H9 (cell line): ENCODE data around the gene CLMN. TPM values are rescaled to one million over a fixed set of nuclear protein-coding genes. Genes with fewer than 3 reads are reported as not detected.

ENCODE experiments used
- DNase-seq: peaks from one replicate; pipeline ENCODE4 v3.0.0-alpha.2; 2017
- H2AFZ ChIP-seq: one replicate; pipeline ENCODE4 v1.6.1; 2013; ENCODE audit warnings: mild to moderate bottlenecking, low read length, control low read depth, moderate library complexity
- H2AK5ac ChIP-seq: 2 replicates; pipeline ENCODE4 v1.6.1; 2013; ENCODE audit warnings: low read length, control low read depth, mixed read lengths; ENCODE audit not compliant: insufficient read length
- H2BK120ac ChIP-seq: one replicate; pipeline ENCODE4 v1.6.1; 2013; ENCODE audit warnings: low read depth, mild to moderate bottlenecking, low read length, control low read depth, inconsistent platforms; ENCODE audit not compliant: poor library complexity, severe bottlenecking
- H2BK12ac ChIP-seq: 2 replicates; pipeline ENCODE4 v1.6.1; 2013; ENCODE audit warnings: low read length, control low read depth, mixed read lengths, low read depth; ENCODE audit not compliant: insufficient read length
- H2BK15ac ChIP-seq: 2 replicates; pipeline ENCODE4 v1.6.1; 2013; ENCODE audit warnings: low read depth, low read length, control low read depth
- H2BK20ac ChIP-seq: one replicate; pipeline ENCODE4 v1.6.1; 2013; ENCODE audit warnings: low read depth, mild to moderate bottlenecking, low read length, control low read depth, inconsistent platforms; ENCODE audit not compliant: poor library complexity, severe bottlenecking
- H2BK5ac ChIP-seq: 2 replicates; pipeline ENCODE4 v1.6.1; 2013; ENCODE audit warnings: low read length, control low read depth, mixed read lengths; ENCODE audit not compliant: insufficient read length
- H3K14ac ChIP-seq: 2 replicates; pipeline ENCODE4 v1.6.1; 2013; ENCODE audit warnings: low read length, control low read depth; ENCODE audit not compliant: insufficient read depth
- H3K18ac ChIP-seq: 2 replicates; pipeline ENCODE4 v1.6.1; 2013; ENCODE audit warnings: low read depth, mild to moderate bottlenecking, mixed read lengths, low read length, control low read depth; ENCODE audit not compliant: insufficient read length
- H3K23ac ChIP-seq: 2 replicates; pipeline ENCODE4 v1.6.1; 2013; ENCODE audit warnings: low read length, control low read depth, mixed read lengths, low read depth; ENCODE audit not compliant: insufficient read length
- H3K23me2 ChIP-seq: 2 replicates; pipeline ENCODE4 v1.6.1; 2013; ENCODE audit warnings: low read depth, mild to moderate bottlenecking, mixed read lengths, low read length, control low read depth; ENCODE audit not compliant: insufficient read length, poor library complexity, severe bottlenecking
- H3K27ac ChIP-seq: 2 replicates; pipeline ENCODE4 v1.5.1; 2013; ENCODE audit warnings: low read length, control low read depth, mixed read lengths, low read depth; ENCODE audit not compliant: insufficient read length
- H3K27me3 ChIP-seq: 2 replicates; pipeline ENCODE4 v1.6.1; 2013; ENCODE audit warnings: low read length, control low read depth, inconsistent platforms; ENCODE audit not compliant: insufficient read depth
- H3K4ac ChIP-seq: 2 replicates; pipeline ENCODE4 v1.6.1; 2013; ENCODE audit warnings: low read depth, mild to moderate bottlenecking, control low read depth, inconsistent platforms, low read length, moderate library complexity
- H3K4me1 ChIP-seq: 2 replicates; pipeline ENCODE4 v1.6.1; 2013; ENCODE audit warnings: low read length, control low read depth, inconsistent platforms; ENCODE audit not compliant: insufficient read depth
- H3K4me2 ChIP-seq: 2 replicates; pipeline ENCODE4 v1.6.1; 2013; ENCODE audit warnings: low read length, control low read depth, mixed read lengths; ENCODE audit not compliant: insufficient read length, insufficient read depth
- H3K56ac ChIP-seq: 2 replicates; pipeline ENCODE4 v1.6.1; 2013; ENCODE audit warnings: low read depth, mild to moderate bottlenecking, mixed read lengths, low read length, control low read depth; ENCODE audit not compliant: insufficient read length
- H3K79me1 ChIP-seq: 2 replicates; pipeline ENCODE4 v1.6.1; 2013; ENCODE audit warnings: low read depth, mild to moderate bottlenecking, moderate library complexity, low read length, control low read depth, inconsistent platforms; ENCODE audit not compliant: insufficient read depth, poor library complexity, severe bottlenecking
- H3K79me2 ChIP-seq: 2 replicates; pipeline ENCODE4 v1.6.1; 2013; ENCODE audit warnings: low read length, control low read depth, inconsistent platforms; ENCODE audit not compliant: insufficient read depth
- H3K9ac ChIP-seq: 2 replicates; pipeline ENCODE4 v1.6.1; 2013; ENCODE audit warnings: low read length, control low read depth, mixed read lengths; ENCODE audit not compliant: insufficient read length; ENCODE audit errors: extremely low read depth
- H3K9me3 ChIP-seq: one replicate; pipeline ENCODE4 v1.6.1; 2013; ENCODE audit warnings: low read depth, low read length, inconsistent platforms; ENCODE audit not compliant: control insufficient read depth
- H3T11ph ChIP-seq: one replicate; pipeline ENCODE4 v1.6.1; 2013; ENCODE audit warnings: mild to moderate bottlenecking, low read length, control low read depth, inconsistent platforms
- H4K20me1 ChIP-seq: one replicate; pipeline ENCODE4 v1.6.1; 2013; ENCODE audit not compliant: control insufficient read depth, insufficient read length, insufficient read depth
- H4K5ac ChIP-seq: 2 replicates; pipeline ENCODE4 v1.6.1; 2013; ENCODE audit warnings: low read depth, mild to moderate bottlenecking, mixed read lengths, low read length, control low read depth; ENCODE audit not compliant: insufficient read length
- H4K8ac ChIP-seq: replicated peaks from 2 replicates; pipeline ENCODE4 v1.6.1; 2013; ENCODE audit warnings: low read length, control low read depth, mixed read lengths, low read depth; ENCODE audit not compliant: insufficient read length
- H4K91ac ChIP-seq: 2 replicates; pipeline ENCODE4 v1.6.1; 2013; ENCODE audit warnings: low read depth, mild to moderate bottlenecking, moderate library complexity, mixed read lengths, low read length, control low read depth; ENCODE audit not compliant: insufficient read length
- H3K27ac Mint-ChIP-seq, 3 experiments: 2 replicates in 2 of 3; 3 replicates in 1 of 3; pipeline ENCODE4 v1.8.0; 2020 to 2021; ENCODE audit warnings: mixed read lengths in 3 of 3, mild to moderate bottlenecking in 1 of 3, moderate library complexity in 1 of 3
- H3K27me3 Mint-ChIP-seq: 2 replicates; pipeline ENCODE4 v1.8.0; 2021; ENCODE audit warnings: low read depth, mild to moderate bottlenecking, moderate library complexity, mixed read lengths
- H3K36me3 Mint-ChIP-seq, 3 experiments: 2 replicates in 2 of 3; 3 replicates in 1 of 3; pipeline ENCODE4 v1.8.0; 2020 to 2021; ENCODE audit warnings: low read depth in 3 of 3, mixed read lengths in 3 of 3; ENCODE audit not compliant: insufficient read depth in 1 of 3
- H3K4me1 Mint-ChIP-seq, 2 experiments: 2 replicates each; pipeline ENCODE4 v1.8.0; 2020; ENCODE audit warnings: mixed read lengths in 2 of 2
- H3K4me3 Mint-ChIP-seq, 2 experiments: 2 replicates in 1 of 2; 3 replicates in 1 of 2; pipeline ENCODE4 v1.8.0; 2020 to 2021; ENCODE audit warnings: mild to moderate bottlenecking in 2 of 2, mixed read lengths in 2 of 2, moderate library complexity in 1 of 2
- H3K9me3 Mint-ChIP-seq, 2 experiments: 2 replicates in 1 of 2; 3 replicates in 1 of 2; pipeline ENCODE4 v1.8.0; 2020; ENCODE audit warnings: mild to moderate bottlenecking in 2 of 2, mixed read lengths in 2 of 2, moderate library complexity in 1 of 2
- WGBS: extraction: QIAGEN DNeasy Blood & Tissue Kit; methylation state at CpG from one replicate; pipeline ENCODE4 v1.1.7; 2013; ENCODE audit warnings: missing lambda C conversion rate, low lambda C conversion rate, mixed read lengths; ENCODE audit not compliant: insufficient read length; ENCODE audit errors: extremely low coverage; 5-methylcytosine and 5-hydroxymethylcytosine counted together
- total RNA-seq: library from RNA; stranded (reverse); gene quantifications from 2 replicates; pipeline ENCODE4 v1.2.1, GENCODE V29; 2021
- TF ChIP-seq, protein P1 (sequence below): fragments of 200-600 bp; sonication (generic); conservative IDR thresholded peaks from 3 replicates; pipeline ENCODE4 v1.8.0; 2021; ENCODE audit warnings: antibody characterized with exemption, mild to moderate bottlenecking

CLMN gene
- total RNA-seq, 1 experiment from 2014 or later, result 7.6 TPM

DNA sequence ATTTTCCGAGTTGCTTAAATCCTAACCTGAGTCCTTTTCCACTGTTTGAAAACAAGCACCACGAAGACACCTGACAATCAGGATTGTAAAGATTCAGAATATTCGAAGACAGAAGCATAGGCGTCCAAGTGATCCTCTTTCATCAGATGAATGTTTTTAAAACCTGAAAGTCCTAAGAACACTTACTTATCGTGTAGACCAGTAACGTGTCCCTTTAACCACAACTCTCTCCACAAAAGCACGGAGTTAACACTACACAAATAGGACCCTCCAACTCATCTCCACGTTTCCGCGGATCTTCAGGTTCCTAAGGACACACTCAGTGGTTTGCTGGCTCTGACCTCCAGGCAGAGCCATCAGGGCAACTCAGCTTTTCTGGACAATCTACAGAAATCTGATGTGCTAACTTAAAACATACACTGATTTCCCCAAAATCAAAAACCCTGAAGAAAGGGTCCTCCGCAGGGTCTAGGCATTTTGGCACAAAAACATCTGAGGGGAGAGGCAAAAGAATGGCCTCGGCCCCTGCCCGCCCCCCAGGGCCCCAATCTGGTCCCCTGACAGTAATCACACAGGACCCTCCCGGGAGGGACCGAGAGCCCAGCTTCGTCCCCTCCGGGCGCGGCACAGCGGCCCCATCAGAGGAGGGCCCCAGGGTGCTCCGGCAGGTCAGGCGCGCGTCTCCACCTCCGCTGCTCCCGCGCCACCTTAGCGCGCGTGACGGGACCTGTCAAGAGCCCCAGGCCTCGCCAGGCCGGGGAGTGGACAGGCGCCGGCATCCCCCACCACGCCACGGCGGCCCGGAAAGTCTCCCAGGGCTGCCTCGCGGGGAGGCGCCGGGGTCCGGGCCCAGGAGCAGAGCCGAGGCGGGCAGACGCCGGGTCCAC is 163.3 kb downstream of the CLMN start:
- no peak overlapping the region for H2BK5ac ChIP-seq
- Mint-ChIP-seq H3K4me3 (peak overlapping the region; percentile 80 to 86), H3K4me1 (peaks cover 38 to 42% of the 10 kb centered on the region in 2 experiments), H3K36me3 (peaks cover 6 to 12% (median 7%) of the 10 kb centered on the region in 3 experiments; a peak in 6 of 7 replicates), H3K27me3 (no peaks in the 10 kb centered on the region), H3K27ac (no peak overlapping the region; a peak in 1 of 7 replicates), H3K9me3 (no peaks in the 10 kb centered on the region; a peak in 1 of 5 replicates)
- peak overlapping the region; percentile 91 for H3K4me2 ChIP-seq
- TF ChIP-seq, protein P1, sequence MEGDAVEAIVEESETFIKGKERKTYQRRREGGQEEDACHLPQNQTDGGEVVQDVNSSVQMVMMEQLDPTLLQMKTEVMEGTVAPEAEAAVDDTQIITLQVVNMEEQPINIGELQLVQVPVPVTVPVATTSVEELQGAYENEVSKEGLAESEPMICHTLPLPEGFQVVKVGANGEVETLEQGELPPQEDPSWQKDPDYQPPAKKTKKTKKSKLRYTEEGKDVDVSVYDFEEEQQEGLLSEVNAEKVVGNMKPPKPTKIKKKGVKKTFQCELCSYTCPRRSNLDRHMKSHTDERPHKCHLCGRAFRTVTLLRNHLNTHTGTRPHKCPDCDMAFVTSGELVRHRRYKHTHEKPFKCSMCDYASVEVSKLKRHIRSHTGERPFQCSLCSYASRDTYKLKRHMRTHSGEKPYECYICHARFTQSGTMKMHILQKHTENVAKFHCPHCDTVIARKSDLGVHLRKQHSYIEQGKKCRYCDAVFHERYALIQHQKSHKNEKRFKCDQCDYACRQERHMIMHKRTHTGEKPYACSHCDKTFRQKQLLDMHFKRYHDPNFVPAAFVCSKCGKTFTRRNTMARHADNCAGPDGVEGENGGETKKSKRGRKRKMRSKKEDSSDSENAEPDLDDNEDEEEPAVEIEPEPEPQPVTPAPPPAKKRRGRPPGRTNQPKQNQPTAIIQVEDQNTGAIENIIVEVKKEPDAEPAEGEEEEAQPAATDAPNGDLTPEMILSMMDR, result no peak
- H2BK15ac ChIP-seq, result no peak overlapping the region
- H2BK12ac ChIP-seq, result no peak overlapping the region
- no peak overlapping the region for H3K27ac ChIP-seq
- no peak overlapping the region for H3K14ac ChIP-seq
- peaks cover 25% of the 10 kb centered on the region; the same call in 1 of the 2 replicates for H3K79me2 ChIP-seq
- H4K8ac ChIP-seq, result no peak overlapping the region
- no peak overlapping the region for H2AFZ ChIP-seq
- no peak overlapping the region for H4K5ac ChIP-seq
- H3K18ac ChIP-seq, result no peak overlapping the region
- H3K23me2 ChIP-seq, result peaks cover 11% of the 10 kb centered on the region
- WGBS, result no CpG with 5 or more reads among the region's 48 CpGs
- H3K56ac ChIP-seq, result no peak overlapping the region
- peak overlapping the region; percentile 59 for H3K9ac ChIP-seq
- no peak overlapping the region for H3K4ac ChIP-seq
- H4K20me1 ChIP-seq, result no peaks in the 10 kb centered on the region
- no peaks in the 10 kb centered on the region for H3K27me3 ChIP-seq
- no peak overlapping the region for H4K91ac ChIP-seq
- no peak overlapping the region for H3T11ph ChIP-seq
- peaks cover 2% of the 10 kb centered on the region for H3K4me1 ChIP-seq
- H3K9me3 ChIP-seq, result no peaks in the 10 kb centered on the region
- H3K79me1 ChIP-seq, result peaks cover 4% of the 10 kb centered on the region
- H2BK120ac ChIP-seq, result no peak overlapping the region
- no peak overlapping the region for H3K23ac ChIP-seq
- H2BK20ac ChIP-seq, result no peak overlapping the region
- peak; percentile 30 for DNase-seq
- H2AK5ac ChIP-seq, result no peak overlapping the region
